Spleen (tissue), 7 donors: ENCODE results near the gene ZNF148.
"Not testable (repeated sequence)": the region's sequence is repeated elsewhere in the genome, so short reads cannot be mapped to it uniquely, and the experiment has no call there.

Experiments
- CTCF ChIP-seq, 11 experiments: fragments of 200-600 bp in 7 of 11; fragments of 450-650 bp in 4 of 11; sonication (generic) in 4 of 11; IDR thresholded peaks in 8 of 11; conservative IDR thresholded peaks in 3 of 11; 1 replicate in 7 of 11; 2 replicates in 4 of 11; pipeline versions ENCODE4 v1.4.0 to v1.8.0; 2016 to 2021; ENCODE audit warnings: antibody characterized with exemption in 11 of 11, inconsistent platforms in 4 of 11, mild to moderate bottlenecking in 1 of 11
- POLR2A ChIP-seq, 3 donors: fragments of 450-650 bp; IDR thresholded peaks; one replicate each; pipeline ENCODE4 v1.5.1; 2017; ENCODE audit warnings: antibody characterized with exemption in 3 of 3, mild to moderate bottlenecking in 1 of 3
- donor health status: DM: no; HTN: no; CAD: no; lungs with moderate emphysema.
- donor health status: DM: no; HTN: no; CAD: no.
- donor health status: DM: no; HTN: no; CAD: no.

DNA sequence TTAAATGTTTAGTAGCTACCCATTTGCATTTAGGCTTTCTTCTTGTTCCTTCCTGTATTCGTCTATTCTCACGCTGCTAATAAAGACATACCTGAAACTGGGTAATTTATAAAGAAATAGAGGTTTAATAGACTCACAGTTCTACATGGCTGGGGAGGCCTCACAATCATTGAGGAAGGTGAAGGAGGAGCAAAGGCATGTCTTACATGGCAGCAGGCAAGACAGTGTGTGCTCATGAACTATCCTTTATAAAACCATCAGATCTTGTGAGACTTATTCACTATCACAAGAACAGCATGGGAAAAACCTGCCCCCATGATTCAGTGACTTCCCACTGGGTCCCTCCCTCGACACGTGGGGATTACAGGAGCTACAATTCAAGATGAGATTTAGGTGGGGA lies 30.4 kb upstream of the ZNF148 start:
- TF ChIP-seq CTCF (IDR thresholded peaks at IDR 0.05 in 8 of 11, conservative IDR thresholded peaks at IDR 0.05 in 3 of 11); POLR2A (IDR thresholded peaks at IDR 0.05): not testable (repeated sequence)
